Keratinocyte (primary cell): ENCODE data around the gene ADI1. TPM values are rescaled to one million over a fixed set of nuclear protein-coding genes. Genes with fewer than 3 reads are reported as not detected.

ENCODE experiments used
- DNase-seq: peaks from one replicate; pipeline ENCODE4 v3.0.0-alpha.2; 2011; ENCODE audit warnings: low read depth, missing footprints, low spot score
- FAIRE-seq: peaks from 2 replicates; lab custom pipeline; 2011; peaks lifted over from hg19 to GRCh38; lab: Jason Lieb, UNC
- H2AFZ ChIP-seq: 2 replicates; pipeline ENCODE4 v1.6.0; 2012; ENCODE audit warnings: low read length, control low read depth, inconsistent platforms; ENCODE audit not compliant: control insufficient read depth
- H3K27ac ChIP-seq: 2 replicates; pipeline ENCODE4 v1.5.1; 2011; ENCODE audit warnings: low read length; ENCODE audit not compliant: control insufficient read depth, insufficient read depth
- H3K27me3 ChIP-seq: 3 replicates; pipeline ENCODE4 v1.6.0; 2011; ENCODE audit warnings: low read length; ENCODE audit not compliant: control insufficient read depth, insufficient read depth; ENCODE audit errors: extremely low read depth
- H3K36me3 ChIP-seq, 2 experiments: 2 replicates in 1 of 2; 3 replicates in 1 of 2; pipeline ENCODE4 v1.5.1; 2011; ENCODE audit warnings: low read length in 2 of 2, mild to moderate bottlenecking in 1 of 2; ENCODE audit not compliant: control insufficient read depth in 2 of 2, insufficient read depth in 2 of 2; ENCODE audit errors: extremely low read depth in 1 of 2
- H3K4me1 ChIP-seq: 3 replicates; pipeline ENCODE4 v1.5.1; 2011; ENCODE audit warnings: low read length; ENCODE audit not compliant: control insufficient read depth, insufficient read depth; ENCODE audit errors: extremely low read depth
- H3K4me2 ChIP-seq: 3 replicates; pipeline ENCODE4 v1.6.0; 2011; ENCODE audit warnings: low read depth, low read length; ENCODE audit not compliant: control insufficient read depth, insufficient read depth; ENCODE audit errors: extremely low read depth
- H3K4me3 ChIP-seq, 3 experiments: fragments of 200-600 bp in 1 of 3; sonication (generic) in 1 of 3; 2 replicates in 2 of 3; 3 replicates in 1 of 3; pipeline ENCODE4 v1.5.1; 2011 to 2016; ENCODE audit warnings: low read length in 3 of 3, mild to moderate bottlenecking in 3 of 3, control low read depth in 2 of 3, inconsistent platforms in 1 of 3, low read depth in 1 of 3, mixed read lengths in 1 of 3, mixed run types in 1 of 3, moderate library complexity in 1 of 3; ENCODE audit not compliant: control insufficient read depth in 2 of 3, insufficient read depth in 2 of 3; ENCODE audit errors: extremely low read depth in 1 of 3
- H3K79me2 ChIP-seq: 2 replicates; pipeline ENCODE4 v1.6.0; 2012; ENCODE audit warnings: low read length; ENCODE audit not compliant: control insufficient read depth, insufficient read depth
- H3K9ac ChIP-seq: 3 replicates; pipeline ENCODE4 v1.6.0; 2011; ENCODE audit warnings: low read length; ENCODE audit not compliant: control insufficient read depth, insufficient read depth; ENCODE audit errors: extremely low read depth
- H3K9me1 ChIP-seq: 3 replicates; pipeline ENCODE4 v1.6.0; 2011; ENCODE audit warnings: low read length; ENCODE audit not compliant: control insufficient read depth, insufficient read depth; ENCODE audit errors: extremely low read depth
- H3K9me3 ChIP-seq: 2 replicates; pipeline ENCODE4 v1.5.1; 2012; ENCODE audit warnings: low read depth, low read length; ENCODE audit not compliant: control insufficient read depth
- H4K20me1 ChIP-seq: 3 replicates; pipeline ENCODE4 v1.6.0; 2011; ENCODE audit warnings: low read length; ENCODE audit not compliant: control insufficient read depth, insufficient read depth; ENCODE audit errors: extremely low read depth
- CTCF ChIP-seq, 3 experiments: IDR thresholded peaks in 1 of 3; conservative IDR thresholded peaks in 1 of 3; optimal IDR thresholded peaks in 1 of 3; 2 replicates in 2 of 3; 3 replicates in 1 of 3; pipeline versions ENCODE3 to v1.5.1; 2011; ENCODE audit warnings: low read length in 3 of 3, mild to moderate bottlenecking in 3 of 3, moderate library complexity in 2 of 3, control low read depth in 1 of 3, inconsistent platforms in 1 of 3; ENCODE audit not compliant: insufficient read depth in 2 of 3; ENCODE audit errors: extremely low read depth in 1 of 3
- EZH2 ChIP-seq: IDR thresholded peaks from one replicate; pipeline ENCODE4 v1.6.1; 2012; ENCODE audit warnings: inconsistent platforms, mild to moderate bottlenecking, low read length, moderate library complexity
- dilution Hi-C: fragments of 300-500 bp; cut with MboI; formaldehyde crosslinking; loops from one replicate; pipeline ENCODE4 v1.7.0; 2020; ENCODE audit warnings: low sequenced_read_pairs; ENCODE audit not compliant: extremely low pct_ligation_motif_present
- polyA plus RNA-seq, 5 experiments: library from polyadenylated mRNA; depleted of rRNA in 3 of 5; stranded (reverse) in 3 of 5; stranded (forward) in 1 of 5; unstranded in 1 of 5; fragments of >200 nt; gene quantifications; 1 replicate in 1 of 5; 2 replicates in 3 of 5; 3 replicates in 1 of 5; pipeline versions ENCODE4 v1.2.1 to v1.2.3, GENCODE V29; 2011 to 2012; ENCODE audit warnings: missing spikeins in 2 of 5, low read depth in 1 of 5, low replicate concordance in 1 of 5

The ADI1 gene
- polyA plus RNA-seq, 1 donor (not counting 4 experiments of a cell fraction or from before 2014, with no cell fraction given) = 47.4 TPM

DNA sequence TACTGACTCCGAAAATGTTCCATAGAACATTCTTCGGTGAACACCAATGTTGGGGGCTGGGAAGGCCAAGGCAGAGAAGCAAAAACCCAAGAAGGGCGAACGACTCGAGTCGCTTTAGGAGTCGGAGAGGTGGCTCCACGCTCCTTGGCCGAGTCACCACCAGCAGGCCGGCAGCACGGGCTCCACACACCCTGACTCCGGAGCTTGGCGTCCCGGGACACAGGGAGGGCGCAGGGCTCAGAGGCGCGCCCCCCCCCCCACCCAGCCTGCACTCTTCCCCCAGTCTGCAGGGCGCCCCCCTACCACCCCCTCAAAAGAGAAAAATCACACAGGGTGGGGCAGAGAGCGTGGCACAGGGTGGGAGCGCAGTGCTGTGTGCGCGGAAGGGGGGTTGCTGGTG lies 7.5 kb upstream of the ADI1 start:
- Histone ChIP-seq H3K27ac (no peak overlapping the region), H3K36me3 (no peaks in the 10 kb centered on the region), H2AFZ (no peak overlapping the region), H3K9ac (no peak overlapping the region), H3K27me3 (no peaks in the 10 kb centered on the region), H3K4me3 (no peak overlapping the region), H3K4me1 (peaks cover 6% of the 10 kb centered on the region), H4K20me1 (no peaks in the 10 kb centered on the region), H3K79me2 (no peaks in the 10 kb centered on the region), H3K9me1 (no peaks in the 10 kb centered on the region), H3K9me3 (no peaks in the 10 kb centered on the region), H3K4me2 (no peak overlapping the region)
- no peak for TF ChIP-seq EZH2
- TF ChIP-seq CTCF (optimal IDR thresholded peaks at IDR 0.05 in 1 of 3, IDR thresholded peaks at IDR 0.05 in 1 of 3, conservative IDR thresholded peaks at IDR 0.05 in 1 of 3; ENCODE audit: extremely low read depth in 1 of 3, insufficient read depth in 2 of 3, low read length in 3 of 3) = no peak
- dilution Hi-C loops = no loop called here
- DNase-seq (no peak), FAIRE-seq (no peak)

DNA sequence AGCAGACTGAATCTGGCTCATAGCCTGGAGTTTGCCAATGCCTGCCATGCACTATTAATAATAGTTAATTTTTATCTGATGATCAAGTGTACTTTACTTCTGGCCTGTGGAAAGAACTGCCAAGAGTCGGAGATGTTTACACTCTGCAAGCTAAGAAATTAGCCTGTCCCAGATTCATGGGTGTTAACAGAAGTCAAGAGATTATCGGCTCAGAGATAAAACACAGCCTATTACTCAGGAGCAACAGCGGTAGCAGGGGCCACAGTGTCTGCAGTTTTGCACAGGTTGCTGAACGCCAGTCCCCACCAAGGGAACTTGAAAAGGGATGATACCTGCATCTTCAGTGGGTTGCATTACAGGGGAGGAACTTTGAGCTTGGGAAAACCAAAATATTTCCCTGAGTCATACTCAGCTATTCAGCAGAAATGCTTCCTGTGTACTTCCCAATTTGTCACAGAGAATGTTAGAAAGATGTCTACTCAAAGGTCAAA lies 4.3 kb upstream of the ADI1 start:
- FAIRE-seq (no peak), DNase-seq (no peak)
- Histone ChIP-seq H3K36me3 (no peaks in the 10 kb centered on the region), H4K20me1 (no peaks in the 10 kb centered on the region), H3K4me2 (no peak overlapping the region), H3K4me3 (no peak overlapping the region), H3K79me2 (no peaks in the 10 kb centered on the region), H2AFZ (no peak overlapping the region), H3K9me3 (no peaks in the 10 kb centered on the region), H3K4me1 (peaks cover 15% of the 10 kb centered on the region), H3K9me1 (no peaks in the 10 kb centered on the region), H3K9ac (no peak overlapping the region), H3K27ac (no peak overlapping the region), H3K27me3 (no peaks in the 10 kb centered on the region)
- no peak for TF ChIP-seq CTCF (optimal IDR thresholded peaks at IDR 0.05 in 1 of 3, IDR thresholded peaks at IDR 0.05 in 1 of 3, conservative IDR thresholded peaks at IDR 0.05 in 1 of 3; ENCODE audit: extremely low read depth in 1 of 3, insufficient read depth in 2 of 3, low read length in 3 of 3)
- dilution Hi-C loops = no loop called here
